PFSK-1 (cell line): Measurements from ENCODE around the gene BICRA.

ENCODE experiments used
- FOXP2 ChIP-seq: optimal IDR thresholded peaks from 2 replicates; pipeline ENCODE3; 2011; ENCODE audit warnings: borderline replicate concordance, control low read depth, inconsistent platforms; ENCODE audit not compliant: insufficient read depth; ENCODE audit errors: extremely low read length, extremely low read depth
- POLR2AphosphoS5 ChIP-seq: IDR thresholded peaks from 2 replicates; pipeline ENCODE4 v1.6.1; 2012; ENCODE audit warnings: low read depth, mild to moderate bottlenecking, control low read depth, low read length, moderate library complexity
- SIN3A ChIP-seq: IDR thresholded peaks from 2 replicates; pipeline ENCODE4 v1.6.1; 2012; ENCODE audit warnings: mild to moderate bottlenecking, low read length, moderate library complexity, borderline replicate concordance; ENCODE audit not compliant: insufficient read depth
- TAF1 ChIP-seq: IDR thresholded peaks from 2 replicates; pipeline ENCODE4 v1.6.1; 2012; ENCODE audit warnings: low read length, control low read depth, borderline replicate concordance; ENCODE audit not compliant: insufficient read depth
- TF ChIP-seq, protein P1 (sequence below), 2 experiments: IDR thresholded peaks; 2 replicates each; pipeline versions ENCODE4 v1.6.1 to v1.8.0; 2011 to 2012; ENCODE audit warnings: low read depth in 2 of 2, low read length in 2 of 2, control low read depth in 1 of 2, inconsistent platforms in 1 of 2, mild to moderate bottlenecking in 1 of 2, moderate library complexity in 1 of 2; ENCODE audit not compliant: insufficient read depth in 1 of 2

BICRA gene

DNA sequence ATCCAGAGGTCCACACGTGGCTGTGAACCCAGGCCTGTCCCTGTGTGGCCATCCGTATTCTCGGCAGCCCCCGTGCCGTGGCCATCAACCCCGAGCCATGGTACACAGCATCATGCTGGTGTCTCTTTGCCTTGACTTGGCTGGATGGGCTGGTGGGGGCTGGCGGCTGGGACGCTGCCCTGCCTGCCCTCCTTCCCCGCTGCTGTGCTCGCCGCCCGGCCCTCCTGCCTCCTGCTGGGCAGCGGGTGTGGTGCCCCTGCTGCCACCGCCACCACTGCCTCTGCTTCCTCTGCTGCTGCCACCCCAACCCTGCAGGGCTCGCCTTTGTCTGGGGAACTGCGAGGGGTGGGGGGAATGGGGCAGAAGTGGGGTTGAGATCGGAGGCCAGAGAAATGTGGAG lies 84.6 kb downstream of the BICRA start:
- TF ChIP-seq TAF1 (no peak), FOXP2 (no peak), POLR2AphosphoS5 (no peak)
- TF ChIP-seq, protein P1, sequence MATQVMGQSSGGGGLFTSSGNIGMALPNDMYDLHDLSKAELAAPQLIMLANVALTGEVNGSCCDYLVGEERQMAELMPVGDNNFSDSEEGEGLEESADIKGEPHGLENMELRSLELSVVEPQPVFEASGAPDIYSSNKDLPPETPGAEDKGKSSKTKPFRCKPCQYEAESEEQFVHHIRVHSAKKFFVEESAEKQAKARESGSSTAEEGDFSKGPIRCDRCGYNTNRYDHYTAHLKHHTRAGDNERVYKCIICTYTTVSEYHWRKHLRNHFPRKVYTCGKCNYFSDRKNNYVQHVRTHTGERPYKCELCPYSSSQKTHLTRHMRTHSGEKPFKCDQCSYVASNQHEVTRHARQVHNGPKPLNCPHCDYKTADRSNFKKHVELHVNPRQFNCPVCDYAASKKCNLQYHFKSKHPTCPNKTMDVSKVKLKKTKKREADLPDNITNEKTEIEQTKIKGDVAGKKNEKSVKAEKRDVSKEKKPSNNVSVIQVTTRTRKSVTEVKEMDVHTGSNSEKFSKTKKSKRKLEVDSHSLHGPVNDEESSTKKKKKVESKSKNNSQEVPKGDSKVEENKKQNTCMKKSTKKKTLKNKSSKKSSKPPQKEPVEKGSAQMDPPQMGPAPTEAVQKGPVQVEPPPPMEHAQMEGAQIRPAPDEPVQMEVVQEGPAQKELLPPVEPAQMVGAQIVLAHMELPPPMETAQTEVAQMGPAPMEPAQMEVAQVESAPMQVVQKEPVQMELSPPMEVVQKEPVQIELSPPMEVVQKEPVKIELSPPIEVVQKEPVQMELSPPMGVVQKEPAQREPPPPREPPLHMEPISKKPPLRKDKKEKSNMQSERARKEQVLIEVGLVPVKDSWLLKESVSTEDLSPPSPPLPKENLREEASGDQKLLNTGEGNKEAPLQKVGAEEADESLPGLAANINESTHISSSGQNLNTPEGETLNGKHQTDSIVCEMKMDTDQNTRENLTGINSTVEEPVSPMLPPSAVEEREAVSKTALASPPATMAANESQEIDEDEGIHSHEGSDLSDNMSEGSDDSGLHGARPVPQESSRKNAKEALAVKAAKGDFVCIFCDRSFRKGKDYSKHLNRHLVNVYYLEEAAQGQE (IDR thresholded peaks at IDR 0.05; ENCODE audit: insufficient read depth in 1 of 2, low read depth in 2 of 2, low read length in 2 of 2), result no peak

DNA sequence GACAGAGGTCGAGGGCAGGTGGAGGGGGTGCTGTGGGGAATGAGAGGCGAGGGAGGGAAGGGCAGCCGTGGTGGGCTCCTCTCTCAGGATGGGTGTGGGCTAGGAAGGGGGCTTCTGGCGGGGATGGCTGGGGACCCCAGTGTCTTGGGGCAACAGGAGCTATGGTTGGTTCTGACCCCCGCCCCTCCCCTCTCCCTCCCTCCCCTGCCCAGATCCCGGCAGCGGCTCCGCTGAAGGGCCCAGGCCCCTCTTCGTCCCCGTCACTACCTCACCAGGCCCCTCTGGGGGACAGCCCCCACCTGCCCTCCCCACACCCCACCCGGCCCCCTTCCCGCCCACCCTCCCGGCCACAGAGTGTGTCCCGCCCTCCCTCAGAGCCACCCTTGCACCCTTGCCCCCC lies 85.0 kb downstream of the BICRA start:
- TF ChIP-seq, protein P1 (IDR thresholded peaks at IDR 0.05; ENCODE audit: insufficient read depth in 1 of 2, low read depth in 2 of 2, low read length in 2 of 2), result no peak
- TF ChIP-seq TAF1, result no peak
- TF ChIP-seq FOXP2, result no peak
- TF ChIP-seq POLR2AphosphoS5, result no peak
- no peak for TF ChIP-seq SIN3A

DNA sequence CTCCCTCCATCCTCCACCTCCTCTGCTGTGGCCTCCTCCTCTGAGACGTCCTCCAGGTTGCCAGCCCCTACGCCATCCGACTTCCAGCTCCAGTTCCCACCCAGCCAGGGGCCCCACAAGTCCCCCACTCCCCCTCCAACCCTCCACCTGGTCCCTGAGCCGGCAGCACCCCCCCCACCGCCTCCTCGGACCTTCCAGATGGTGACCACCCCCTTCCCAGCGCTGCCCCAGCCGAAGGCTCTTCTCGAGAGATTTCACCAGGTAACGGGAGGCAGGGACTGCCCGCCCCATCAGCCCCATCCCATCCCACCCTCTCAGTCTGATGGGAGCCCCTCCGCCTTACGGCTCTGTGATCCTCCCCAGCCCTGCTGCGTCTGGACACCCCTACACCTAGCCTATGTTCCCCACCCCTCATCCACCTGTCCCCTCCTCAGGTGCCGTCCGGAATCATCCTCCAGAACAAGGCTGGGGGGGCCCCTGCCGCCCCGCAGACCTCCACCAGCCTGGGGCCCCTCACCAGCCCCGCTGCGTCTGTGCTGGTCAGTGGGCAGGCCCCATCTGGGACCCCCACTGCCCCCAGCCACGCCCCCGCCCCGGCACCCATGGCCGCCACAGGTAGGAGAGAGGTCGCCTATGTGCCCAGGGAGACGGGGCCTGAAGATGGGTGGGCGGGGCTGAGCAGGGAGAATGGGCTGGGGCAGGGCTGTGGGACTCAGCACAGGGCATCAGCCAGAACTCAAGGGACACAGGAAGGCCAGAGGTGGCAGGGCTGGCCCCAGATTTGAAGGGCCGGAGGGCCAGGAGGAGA lies 85.7 kb downstream of the BICRA start:
- TF ChIP-seq POLR2AphosphoS5, result no peak
- TF ChIP-seq SIN3A, result no peak

DNA sequence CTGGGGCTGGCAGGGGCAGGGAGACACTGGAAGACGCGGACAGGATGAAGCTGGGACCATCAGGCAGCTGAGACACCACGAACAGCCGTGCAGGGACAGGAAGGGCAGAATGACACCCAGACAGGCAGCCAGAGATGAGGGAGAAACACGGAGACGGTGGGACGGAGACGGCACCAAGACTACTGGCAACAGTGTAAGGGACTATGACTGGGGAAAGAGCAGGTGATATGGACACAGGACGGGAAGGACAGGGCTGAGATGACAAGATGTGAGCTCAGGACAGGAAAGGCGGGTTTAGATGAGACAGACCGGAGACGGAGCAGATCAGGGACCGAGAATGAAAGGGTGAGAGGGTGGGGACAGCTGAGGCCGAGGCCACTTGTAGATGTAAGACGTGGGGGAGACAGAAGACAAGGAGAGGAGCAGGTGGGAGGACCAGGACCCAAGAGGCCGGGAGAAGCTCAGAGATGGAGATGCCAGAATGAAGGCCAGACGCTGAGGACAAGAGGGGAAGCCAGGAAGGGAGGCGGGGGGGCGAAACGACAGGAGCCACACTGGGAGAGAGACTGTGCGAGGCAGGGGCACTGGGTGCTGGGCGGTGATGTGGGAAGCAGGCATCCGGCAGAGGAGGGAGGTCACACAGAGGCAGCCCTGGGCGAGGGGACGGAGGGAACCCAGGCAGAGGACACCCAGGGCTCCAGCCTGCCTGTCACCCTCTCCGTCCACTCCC lies 86.8 kb downstream of the BICRA start:
- TF ChIP-seq FOXP2 (no peak), TAF1 (no peak), SIN3A (no peak), POLR2AphosphoS5 (no peak)
- TF ChIP-seq, protein P1 (IDR thresholded peaks at IDR 0.05; ENCODE audit: insufficient read depth in 1 of 2, low read depth in 2 of 2, low read length in 2 of 2), result no peak

DNA sequence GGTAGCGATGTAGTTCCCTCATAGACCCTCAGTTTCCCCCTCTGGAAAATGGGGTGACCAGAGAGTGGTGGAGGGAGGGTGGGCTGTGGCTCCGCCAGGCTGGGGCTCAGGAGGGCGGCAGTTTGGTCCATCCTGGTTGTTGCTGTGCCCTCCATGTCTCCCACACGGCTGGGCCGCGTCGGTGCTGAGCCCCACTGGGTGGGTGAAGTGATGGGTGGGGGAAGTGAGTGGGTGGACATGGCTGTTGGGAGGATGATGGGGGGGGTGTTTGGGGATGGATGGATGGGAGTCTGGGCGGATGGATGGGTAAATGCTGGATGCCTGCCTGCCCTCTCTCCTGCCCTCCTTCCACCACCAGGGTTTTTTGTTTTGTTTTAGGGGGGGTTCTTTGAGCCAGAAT lies 87.7 kb downstream of the BICRA start:
- no peak for TF ChIP-seq SIN3A
- no peak for TF ChIP-seq FOXP2
- TF ChIP-seq, protein P1 (IDR thresholded peaks at IDR 0.05; ENCODE audit: insufficient read depth in 1 of 2, low read depth in 2 of 2, low read length in 2 of 2), result no peak
- TF ChIP-seq POLR2AphosphoS5, result no peak
- TF ChIP-seq TAF1, result no peak
